NOMO-1 treated with dmso at 0.1 percent for 144 hours (cell line): Measurements from ENCODE around the gene FPGS.
"Not testable (repeated sequence)": the region's sequence is repeated elsewhere in the genome, so short reads cannot be mapped to it uniquely, and the experiment has no call there.

Source experiments
- DNase-seq: peaks from one replicate; lab custom pipeline; 2025; ENCODE audit not compliant: unreplicated experiment; lab: John Stamatoyannopoulos, UW

FPGS gene

DNA sequence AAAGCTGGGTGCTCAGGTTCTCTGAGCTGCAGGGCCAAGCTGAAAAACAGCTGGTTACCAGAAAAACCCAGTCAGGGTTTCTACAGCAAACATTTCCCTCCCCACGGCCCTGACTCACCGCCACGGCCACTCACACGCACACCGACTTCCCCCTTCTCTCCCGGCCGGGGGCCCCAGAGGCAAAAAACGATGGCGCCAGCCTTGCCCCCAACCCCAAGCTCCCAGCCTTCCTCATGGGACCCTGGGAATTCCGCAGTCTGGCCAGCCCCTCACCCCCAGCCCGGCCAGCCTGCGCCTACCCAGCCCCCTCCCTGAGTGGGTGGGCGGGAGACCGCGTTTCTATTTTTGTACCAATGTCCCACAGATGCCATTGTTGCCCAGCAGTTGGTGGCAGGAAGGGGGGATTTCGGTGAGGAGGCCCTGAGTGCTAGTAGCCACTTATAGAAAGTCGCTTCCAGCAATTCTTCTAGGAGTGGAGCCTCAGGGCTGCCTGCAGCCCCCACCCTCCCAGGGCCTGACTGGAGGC is 33.4 kb downstream of the FPGS start:
- DNase-seq = peak; percentile 87

DNA sequence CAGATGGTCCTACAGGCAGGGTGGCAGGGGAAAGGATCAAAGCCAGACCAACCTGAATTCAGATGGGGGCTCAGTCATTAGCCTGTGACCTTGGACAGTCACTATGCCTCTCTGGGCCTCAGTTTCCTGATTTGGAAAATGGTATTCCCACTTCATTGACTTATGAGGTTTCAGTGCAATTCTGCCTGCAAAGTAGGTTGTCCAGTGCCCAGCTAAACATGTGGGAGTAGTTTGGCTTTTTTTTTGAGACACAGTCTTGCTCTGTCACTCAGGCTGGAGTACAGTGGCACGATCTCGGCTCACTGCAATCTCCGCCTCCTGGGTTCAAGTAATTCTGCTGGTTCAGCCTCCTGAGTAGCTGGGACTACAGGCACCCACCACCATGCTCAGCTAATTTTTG is 33.9 kb downstream of the FPGS start:
- DNase-seq = not testable (repeated sequence)

DNA sequence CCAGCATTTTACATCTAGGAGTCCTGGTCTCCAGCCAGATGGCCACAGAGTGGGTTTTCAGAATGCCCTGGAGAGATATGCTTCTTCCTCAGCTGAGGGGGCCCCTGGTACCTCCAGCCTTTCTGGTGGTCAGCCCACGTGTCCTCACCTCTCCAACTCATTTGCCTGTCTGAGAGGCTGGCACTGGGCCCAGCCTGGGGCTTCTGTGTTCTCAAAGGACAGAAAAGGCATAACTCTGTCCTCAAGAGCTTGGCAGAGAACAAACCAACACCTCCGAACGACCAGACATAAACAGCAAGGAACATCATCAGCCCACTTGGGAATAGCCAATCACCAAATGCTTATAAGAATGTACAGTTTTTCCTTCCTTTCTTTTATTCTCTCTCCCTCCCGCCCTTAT is 34.7 kb downstream of the FPGS start:
- DNase-seq = no peak

DNA sequence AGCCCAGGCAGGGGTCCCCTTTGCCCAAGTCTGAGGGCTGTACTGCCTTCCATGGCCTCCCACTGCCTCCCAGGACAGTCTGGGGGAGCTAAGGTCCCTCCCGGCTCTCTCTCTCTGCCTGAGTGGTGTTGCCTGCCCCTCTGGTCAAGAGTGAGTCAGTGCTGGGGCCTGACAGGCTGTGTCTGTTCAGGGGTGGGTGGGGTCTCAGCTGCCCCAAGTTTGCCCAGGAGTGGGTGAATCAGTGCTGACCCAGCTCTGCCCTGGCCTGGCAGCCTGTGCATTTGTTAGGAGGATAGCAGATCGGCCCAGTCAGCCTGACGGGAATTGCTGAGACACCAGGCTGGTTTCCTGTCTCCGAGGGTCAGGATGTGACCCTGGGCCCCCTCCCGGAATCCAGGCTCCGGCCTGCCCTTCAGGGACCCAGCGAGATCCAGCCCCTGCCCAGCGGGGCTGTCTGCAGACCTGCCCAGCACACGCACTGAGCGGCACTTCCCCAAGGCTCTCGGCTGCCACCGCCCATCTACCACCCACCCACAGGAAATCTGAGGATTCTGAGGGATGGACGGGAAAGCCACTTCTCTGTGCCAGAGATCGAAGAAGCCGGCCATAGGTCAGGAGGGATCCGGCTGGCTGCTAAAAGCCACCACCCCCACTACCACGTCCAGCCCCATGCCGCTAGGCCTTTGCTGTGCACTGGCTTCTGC is 35.8 kb downstream of the FPGS start:
- no peak for DNase-seq

DNA sequence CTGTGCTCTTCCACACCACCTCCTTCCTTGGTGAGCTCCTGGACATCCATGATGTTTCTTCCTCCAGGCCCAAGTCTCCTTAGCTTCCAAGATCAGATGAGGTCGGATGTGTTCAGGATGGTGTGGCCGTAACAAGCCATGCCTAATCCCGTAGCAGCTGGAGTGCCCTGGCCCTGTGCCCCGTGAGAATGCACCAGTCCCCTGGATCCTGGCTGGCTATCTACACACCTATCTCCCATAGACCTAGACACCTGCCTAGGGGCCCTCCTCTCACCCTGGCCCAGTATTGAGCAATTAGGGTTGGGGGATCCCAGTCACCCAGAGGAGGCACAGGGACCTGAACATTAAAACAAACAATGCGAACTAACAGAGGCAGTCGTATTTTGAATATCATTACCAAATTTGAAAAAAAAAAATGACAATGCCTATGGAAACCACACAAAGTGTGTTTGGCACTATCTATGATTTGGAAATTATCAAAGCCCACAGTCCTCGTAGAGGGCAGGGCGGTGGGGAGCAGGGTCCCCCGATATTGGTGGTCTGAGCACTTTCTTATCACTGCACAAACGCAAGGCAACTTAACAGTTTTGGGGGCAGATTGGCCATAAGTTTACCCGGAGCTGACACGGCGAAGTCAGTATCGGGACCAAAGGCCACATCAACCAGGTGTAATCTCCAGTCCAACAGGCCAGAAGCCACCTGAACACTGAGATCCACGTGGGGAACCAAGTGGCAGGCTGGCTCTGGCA is 38.6 kb downstream of the FPGS start:
- DNase-seq = no peak

DNA sequence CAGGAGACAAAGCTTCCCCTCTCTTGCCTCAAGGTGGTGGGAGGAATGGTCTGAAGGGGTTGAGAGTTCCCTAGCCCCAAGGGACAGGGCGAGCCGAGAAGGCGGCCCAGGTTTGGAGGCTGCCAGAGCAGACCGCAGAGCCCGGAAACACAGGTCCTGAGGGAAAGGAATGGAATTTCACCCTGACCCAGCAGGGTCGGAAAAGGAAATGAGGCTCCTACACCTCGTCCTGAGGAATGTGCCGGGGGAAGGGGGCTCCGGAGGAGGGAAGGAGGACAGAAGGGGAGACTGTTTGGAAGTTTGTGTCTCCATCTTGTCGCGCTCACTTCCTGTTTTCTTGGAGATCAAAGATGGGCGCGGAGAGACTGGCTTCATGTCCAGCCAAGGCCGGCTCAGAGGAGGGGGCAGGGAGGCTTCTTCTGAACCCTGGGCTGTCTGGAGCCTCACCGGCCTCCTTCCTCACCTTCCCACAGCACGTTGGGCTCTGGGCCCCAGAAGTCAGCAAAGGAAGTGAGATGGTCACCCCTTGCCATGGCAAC is 42.2 kb downstream of the FPGS start:
- DNase-seq = no peak

DNA sequence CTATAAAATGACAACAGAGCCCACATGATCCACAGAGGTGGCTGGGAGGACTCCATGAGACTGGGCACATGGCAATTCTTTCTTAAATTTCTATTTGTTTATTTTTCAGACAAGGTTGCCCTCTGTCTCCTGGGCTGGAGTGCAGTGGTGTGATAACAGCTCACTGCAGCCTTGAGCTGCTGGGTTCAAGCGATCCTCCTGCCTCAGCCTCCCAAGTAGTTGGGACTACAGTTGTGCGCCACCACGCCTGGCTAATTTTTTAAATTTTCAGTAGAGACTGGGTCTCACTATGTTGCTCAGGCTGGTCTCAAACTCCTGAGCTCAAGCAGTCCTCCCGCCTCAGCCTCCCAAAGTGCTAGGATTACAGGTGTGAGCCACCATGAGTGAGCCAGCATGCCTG is 42.9 kb downstream of the FPGS start:
- DNase-seq = not testable (repeated sequence)

DNA sequence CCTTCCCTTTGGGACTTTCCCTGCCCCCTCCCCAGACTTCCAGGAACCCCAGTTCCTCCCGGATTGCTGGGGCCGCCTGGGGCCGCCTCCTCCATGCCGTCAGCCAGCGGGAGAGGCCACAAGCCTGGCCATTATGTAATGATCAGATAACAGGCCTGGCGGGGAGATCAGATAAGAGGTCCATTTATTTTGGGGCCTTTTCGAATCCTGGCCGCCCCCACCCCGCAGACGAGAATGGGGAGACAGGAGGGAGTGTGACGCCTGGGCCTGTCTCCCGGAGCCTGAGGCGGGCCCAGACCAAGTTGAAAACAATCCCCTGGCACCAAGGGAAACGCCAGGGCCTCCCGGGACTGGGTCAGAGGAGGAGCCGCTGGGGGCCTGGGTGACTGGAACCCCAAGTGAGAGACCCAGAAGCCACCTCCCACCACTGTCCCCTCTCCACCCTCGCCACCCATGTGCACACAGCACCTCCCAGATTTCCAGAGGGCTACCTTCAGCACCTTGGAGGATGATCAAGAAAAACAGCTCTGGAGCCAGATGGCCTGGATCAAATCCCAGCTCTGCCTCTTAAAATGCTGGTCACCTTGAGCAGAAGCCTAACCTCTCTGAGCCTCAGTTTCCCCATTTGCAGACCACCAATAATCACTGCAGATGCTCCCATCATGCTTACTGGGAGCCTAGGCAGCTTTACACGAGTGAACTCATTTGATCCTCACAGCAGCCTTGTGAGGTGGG is 43.9 kb downstream of the FPGS start:
- no peak for DNase-seq

DNA sequence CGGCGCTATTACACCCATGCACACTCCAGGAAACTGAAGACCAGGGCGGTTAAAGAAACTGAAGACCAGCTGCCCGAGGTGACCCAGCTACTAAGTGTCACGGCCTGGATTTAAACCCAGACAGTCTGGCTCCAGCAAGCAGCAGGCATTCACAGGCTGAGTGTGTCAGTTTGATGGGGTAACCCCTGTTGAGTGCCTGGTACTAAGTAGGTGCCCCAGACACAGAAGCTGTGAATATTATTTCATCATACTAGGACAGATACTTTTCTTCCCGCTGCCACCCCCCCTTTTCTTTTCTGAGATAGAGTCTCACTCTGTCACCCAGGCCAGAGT is 44.5 kb downstream of the FPGS start:
- no peak for DNase-seq

DNA sequence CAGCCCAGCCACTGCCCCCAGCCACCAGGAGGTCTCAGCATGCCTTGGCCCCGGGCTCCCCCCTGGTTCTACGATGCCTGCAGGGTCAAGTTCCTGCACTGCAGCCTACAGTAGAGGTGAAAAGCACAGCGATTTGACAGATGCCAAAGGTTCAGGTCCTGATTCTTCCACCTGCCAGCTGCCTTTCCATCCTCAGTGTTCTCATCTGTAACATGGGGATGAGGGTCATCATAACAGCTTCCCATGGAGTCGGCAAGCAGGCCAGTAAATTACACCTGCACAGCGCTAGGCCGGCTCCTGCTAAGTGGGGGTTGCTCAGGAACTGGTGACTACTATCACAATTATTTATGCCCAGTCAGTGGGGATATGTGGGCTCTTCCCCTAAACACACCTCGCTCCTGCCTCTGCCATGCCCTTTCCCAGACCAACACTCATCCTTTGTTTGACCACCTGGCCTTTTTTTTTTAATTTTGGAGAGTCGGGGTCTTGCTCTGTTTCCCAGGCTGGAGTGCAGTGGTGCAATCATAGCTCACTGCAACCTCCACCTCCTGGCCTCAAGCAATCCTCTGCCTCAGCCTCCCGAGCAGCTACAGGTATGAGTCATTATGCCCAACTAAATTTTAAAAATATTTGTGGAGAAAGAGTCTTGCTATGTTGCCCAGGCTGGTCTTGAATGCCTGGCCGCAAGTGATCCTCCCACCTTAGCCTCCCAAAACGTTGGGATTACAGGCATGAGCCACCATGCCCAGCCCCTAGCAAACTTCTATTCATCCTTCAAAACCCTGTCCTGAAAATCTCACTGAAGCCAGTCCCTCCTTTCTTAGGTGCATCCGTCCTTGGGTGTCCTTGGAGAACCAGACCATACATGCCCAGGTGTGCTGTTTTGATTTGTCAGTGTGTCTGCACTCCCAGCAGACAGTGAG is 45.4 kb downstream of the FPGS start:
- no peak for DNase-seq

DNA sequence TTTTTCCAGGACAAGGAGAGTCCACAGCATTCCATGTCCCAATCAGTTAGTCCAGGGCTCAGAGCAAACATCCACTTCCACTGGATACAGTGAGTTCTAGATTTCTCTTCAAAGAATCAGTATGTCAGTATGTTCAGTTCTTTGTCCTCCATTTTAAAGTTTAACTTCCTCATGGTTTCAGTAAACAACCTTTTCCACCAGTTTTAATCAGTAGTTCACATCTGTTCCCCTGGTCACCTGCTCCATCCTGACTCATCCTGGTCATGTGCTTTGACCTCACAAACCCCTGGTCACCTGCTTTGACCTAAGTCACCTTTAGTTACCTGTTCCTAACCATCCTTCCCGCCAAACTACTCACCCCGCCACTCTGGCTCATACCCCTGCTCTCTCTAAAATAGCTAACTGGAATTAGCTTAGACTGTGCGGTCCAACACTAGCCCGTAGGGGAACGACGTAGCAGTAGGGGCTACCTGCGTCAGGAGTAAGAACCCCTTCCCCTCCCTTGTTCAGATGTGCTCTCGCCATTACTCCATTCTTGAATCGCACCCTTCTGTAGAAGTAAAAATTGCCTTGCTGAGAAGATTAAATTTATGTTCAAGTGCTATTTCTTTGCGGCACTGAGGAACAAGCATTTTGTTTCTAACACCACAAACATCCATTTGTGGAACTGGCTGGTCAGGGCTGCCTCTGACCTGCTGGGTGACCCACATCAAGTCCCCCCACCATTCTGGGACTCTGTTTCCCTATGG is 46.2 kb downstream of the FPGS start:
- no peak for DNase-seq

DNA sequence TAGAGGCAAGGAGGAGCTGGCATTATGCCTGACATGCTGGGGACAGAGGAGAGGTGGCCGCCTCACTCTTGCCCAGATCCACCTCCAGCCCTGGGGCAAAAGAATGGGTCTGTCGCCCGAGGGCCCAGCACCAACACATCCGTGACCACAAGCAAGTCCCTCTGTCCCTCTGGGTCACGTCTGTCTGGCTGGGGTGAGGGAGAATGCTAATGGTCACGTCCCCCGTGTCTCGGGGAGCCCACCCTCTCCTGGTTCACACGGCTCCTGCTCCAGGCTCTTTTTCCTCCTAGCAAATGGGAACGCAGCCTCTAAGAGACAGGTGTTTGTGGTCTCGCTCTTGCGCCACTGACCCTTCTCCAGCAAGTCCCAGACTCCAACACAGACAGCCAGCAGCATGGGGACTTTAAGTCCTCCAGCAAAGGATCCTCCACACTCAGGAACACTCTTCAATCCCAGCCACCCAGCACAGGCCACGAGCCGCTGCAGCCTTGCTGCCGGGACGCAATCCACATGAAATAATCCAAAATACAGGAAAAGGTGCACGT is 47.7 kb downstream of the FPGS start:
- DNase-seq = no peak

DNA sequence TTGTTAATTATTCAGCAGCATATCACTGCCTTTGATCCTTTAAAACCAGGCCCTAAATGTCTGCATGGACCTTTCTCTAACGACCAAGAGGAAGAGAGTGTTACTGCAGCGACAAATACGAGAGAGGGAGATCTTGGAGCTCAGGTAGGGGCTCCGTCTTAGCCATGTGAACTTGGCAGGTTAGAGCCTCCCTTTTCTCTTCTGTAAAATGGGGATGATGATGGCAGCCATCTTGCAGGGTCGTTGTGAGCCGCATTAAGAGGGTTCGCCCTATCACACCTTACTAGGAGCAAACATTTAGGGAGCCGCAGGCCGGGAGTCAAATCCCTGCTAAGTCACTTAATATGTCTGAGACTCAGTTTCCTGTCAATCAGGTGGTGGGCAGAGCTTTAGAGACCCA is 50.1 kb downstream of the FPGS start:
- no peak for DNase-seq

DNA sequence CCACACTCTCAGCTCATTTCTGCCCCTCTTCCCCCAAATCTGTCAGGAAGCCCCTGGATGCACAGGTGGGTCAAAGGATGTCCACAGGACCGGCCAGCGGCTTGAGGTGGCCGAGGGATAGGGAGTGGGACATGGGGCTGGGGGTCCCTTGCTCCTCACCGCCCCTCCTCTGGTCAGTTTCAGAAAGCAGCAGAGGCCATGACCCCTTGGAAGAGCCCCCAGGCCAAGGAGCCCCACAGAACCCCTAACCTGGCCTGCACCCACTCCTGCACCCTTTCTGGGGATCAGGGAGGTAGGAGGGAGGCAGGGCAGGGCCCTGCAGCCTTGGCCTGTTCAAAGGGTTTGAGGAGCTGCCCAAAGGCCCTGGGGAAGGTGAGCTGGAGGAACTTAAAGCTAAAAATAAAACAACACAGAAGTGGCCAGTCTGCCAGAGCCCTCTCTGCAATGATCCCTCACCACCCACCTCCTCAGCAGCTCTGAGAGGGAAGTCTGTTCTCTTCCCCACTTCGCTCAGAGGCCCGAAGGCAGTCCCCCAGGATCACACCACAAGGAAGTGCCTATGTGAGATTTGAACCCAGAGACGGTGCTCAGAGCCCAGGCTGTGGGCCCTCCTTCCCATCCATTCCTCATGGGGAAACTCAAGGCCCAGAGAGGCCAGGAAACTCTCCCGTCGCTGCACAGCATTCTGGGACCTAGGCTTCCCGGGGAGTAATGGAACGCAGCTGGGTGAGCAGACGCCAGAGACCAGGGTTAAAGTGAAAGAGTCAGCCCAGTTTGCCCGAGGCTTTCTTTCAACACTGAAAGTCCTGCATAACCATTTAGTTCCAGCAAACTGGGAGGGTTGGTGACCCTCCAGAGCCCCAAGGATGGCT is 50.9 kb downstream of the FPGS start:
- DNase-seq = no peak

DNA sequence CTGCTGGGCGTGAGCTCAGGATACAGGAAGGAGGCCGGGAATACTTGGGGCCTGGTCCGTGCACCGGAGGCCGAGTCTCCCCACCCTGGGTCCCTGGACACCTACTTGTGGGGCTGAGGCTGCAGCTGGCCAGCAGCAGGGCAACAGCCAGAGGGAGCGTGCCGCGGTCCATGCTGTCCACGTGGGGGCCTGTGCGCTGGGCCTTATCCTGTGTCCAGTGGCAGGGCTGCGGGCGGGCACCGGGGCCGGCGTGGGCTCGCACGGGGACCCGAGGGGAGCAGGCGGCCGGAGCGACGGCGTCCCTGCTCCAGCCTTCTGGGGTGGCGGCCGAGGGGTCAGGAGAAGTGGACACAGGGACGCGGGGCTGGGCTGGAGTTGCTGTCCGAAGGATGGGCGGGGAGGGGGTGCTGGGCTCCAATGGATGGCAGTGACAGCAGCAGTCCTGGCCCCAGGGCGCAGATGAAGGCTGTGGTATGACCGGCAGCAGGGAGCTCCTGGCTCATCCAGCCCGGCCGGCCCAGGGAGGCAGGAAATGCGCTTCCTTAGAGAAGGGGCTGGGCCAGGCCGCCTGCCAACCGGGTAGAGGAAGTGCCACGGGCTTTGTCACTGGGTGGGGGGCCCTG is 51.6 kb downstream of the FPGS start, which contains the start of gene ENG:
TSS of gene ENG (minus strand) at position 475 of the 623 bp plus-strand sequence. CDS start at position 172, 303 bp downstream.
- peak; percentile 13 for DNase-seq

DNA sequence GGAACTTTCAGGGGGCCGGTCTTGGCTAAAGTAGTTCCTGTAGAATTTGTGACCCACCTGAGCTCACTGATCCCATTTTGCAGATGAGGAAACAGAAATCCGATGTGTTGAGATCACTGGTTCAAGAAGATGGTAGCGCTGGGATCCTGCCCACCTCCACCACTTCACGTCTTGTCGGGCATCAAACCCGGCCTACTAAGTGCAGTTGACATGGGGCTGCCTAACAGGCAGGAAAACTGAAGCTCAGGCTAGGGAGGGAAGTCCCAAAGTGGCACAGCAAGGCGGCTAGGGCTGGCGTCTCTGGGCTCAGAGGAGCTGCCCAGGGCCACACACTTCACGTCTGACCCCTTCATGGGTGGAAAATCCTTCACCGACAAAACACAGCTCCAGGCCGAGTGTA is 52.3 kb downstream of the FPGS start:
- no peak for DNase-seq

DNA sequence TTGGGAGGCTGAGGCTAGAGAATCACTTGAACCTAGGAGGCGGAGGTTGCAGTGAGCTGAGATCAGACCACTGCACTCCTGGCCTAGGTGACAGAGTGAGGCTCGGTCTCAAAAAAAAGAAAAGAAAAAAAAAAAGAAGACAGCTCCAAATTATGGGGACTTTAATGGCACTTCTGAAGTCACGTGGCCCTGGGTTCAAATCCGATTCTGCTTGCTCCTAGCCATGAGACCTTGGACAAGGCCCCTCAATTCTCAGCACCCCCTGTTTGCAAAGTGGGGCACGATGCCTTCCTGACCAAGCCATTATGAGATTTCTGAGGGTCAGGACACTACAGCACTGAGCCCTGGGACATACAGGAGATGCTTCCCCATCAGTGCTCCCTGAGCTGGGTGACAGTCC is 52.8 kb downstream of the FPGS start:
- DNase-seq = no peak

DNA sequence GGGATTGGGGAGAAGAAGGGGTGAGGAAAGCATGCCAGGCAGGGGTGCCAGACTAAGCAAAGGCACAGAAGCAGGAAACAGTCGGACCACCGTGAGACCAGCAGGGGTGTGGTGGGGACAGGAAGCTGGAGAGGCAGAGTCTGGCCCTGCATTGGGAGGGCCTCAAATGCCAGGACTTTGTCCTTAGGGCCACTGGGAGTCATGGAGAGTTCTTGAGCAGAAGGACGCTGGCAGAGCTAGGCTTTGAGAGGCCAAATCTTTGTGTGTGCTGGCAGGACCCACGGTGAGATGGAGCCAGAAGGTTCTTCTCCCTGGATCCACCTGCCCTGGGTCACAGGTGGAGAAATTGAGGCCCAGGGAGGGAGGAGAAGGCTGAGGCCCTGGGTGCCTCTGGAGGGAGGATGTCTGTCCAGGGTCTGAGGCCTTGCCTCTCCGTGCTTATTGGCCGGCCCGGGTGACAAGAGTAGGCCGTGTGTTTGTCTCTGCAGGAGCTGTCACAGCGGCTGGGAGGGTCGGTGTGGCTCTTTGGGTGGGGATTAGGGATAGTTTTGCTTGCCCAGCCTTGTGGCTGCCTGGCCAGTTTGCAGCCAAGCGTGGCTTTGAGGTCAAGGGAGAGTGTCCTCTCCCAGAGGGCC is 53.5 kb downstream of the FPGS start:
- no peak for DNase-seq
